Hepatocyte (in vitro differentiated cells): ENCODE measurements around the gene ATG16L1.

Source experiments
- CTCF ChIP-seq: fragments of 200-600 bp; sonication (generic); IDR thresholded peaks from 2 replicates; pipeline ENCODE4 v1.5.1; 2016; ENCODE audit warnings: antibody characterized with exemption, mild to moderate bottlenecking; ENCODE audit not compliant: poor library complexity
- EZH2 ChIP-seq: fragments of 200-600 bp; sonication (generic); IDR thresholded peaks from 2 replicates; pipeline ENCODE4 v1.6.1; 2016; ENCODE audit warnings: antibody characterized with exemption, mild to moderate bottlenecking, borderline replicate concordance

DNA sequence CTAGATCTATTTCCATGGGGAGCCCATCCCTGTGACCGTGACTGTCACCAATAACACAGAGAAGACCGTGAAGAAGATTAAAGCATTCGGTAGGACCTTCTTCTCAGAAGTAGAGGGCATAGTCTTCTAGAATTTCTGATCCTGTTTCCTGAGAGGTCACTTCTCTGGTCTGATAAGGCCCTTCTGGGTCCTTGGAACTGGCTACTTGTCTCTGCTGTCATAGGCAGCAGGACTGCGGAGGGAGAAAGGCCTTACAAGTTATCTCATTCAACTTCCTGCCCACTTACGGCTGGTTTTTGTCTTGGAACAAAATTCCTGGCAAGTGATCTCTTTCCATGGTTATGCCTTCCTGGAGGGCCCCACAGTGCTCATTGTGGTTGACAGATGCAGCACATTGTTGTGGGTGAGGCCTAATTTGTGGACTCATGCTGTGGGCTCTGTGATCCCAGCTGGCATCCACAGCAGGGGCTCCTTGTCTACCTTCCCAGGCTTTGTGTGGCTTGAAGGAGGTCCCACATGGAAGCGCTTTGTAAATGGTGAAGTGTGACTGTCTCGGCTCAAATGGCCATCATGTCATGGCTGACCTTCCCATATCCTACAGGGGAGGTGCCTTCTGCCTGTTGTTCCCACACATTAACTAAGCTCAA is 78.1 kb downstream of the ATG16L1 start:
- TF ChIP-seq EZH2 (no peak), CTCF (no peak)
